Measurements from ENCODE around the gene NCOA3.

DNA sequence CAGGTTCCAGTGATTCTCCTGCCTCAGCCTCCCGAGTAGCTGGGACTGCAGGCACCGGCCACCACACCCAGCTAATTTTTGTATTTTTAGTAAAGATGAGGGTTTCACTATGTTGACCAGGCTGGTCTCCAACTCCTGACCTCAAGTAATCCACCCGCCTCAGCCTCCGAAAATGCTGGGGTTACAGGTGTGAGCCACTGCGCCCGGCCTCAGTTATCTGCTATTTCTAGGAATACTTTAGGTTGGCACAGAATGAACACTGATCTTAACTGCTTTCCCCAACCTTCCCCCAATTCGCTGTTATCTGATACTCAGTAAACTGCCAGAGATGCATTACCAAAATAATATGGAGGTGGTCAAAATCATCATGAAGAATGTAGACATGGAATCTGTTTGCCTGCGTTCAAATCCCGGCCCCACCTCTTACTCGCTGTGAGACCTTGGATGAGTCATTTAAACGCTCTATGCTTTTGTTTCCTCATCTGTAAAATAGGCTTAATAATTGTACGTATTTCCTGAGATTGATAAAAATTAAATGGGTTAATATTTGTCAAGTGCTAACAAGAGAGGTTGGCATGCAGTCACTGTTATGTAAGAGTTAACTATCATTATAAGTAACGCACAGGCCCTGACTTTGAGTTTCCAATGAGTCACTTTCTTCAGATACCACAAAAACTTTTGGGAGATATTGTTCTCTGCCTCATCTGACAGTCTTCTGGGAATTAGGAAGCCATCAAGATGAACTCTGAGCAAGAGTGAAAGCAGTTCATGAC, 44.5 kb upstream of the NCOA3 start:
- TF ChIP-seq MAX (IDR thresholded peaks at IDR 0.05; ENCODE audit: low read depth, low read length), result no peak
- TF ChIP-seq, protein P1, sequence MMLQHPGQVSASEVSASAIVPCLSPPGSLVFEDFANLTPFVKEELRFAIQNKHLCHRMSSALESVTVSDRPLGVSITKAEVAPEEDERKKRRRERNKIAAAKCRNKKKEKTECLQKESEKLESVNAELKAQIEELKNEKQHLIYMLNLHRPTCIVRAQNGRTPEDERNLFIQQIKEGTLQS (IDR thresholded peaks at IDR 0.05; ENCODE audit: borderline replicate concordance, extremely low read depth, low read depth, low read length), result no peak

All from GM12878 (cell line).